GM11168 (cell line): ENCODE data around the gene TMEM127.
"Not testable (repeated sequence)": the region's sequence is repeated elsewhere in the genome, so short reads cannot be mapped to it uniquely, and the experiment has no call there.

Source experiments
- in situ Hi-C: fragments of 300-500 bp; cut with MboI; formaldehyde crosslinking; loops from one replicate; pipeline ENCODE4 v1.12.0; 2022; ENCODE audit warnings: low sequenced_read_pairs; ENCODE audit not compliant: unreplicated experiment

TMEM127 gene

GRCh38 chr2:96243843-96244242 lies 22.0 kb downstream of the TMEM127 start:
- in situ Hi-C loops = no loop called here

- in situ Hi-C loops = no loop called here
Observed at GRCh38 chr2:96241900-96242611, 23.7 kb downstream of the TMEM127 start.

- in situ Hi-C loops = no loop called here
Observed at GRCh38 chr2:96241227-96241626, 24.6 kb downstream of the TMEM127 start.

- in situ Hi-C loops = no loop called here
Observed at GRCh38 chr2:96240341-96241038, 25.3 kb downstream of the TMEM127 start.

GRCh38 chr2:96239745-96240264 lies 26.0 kb downstream of the TMEM127 start:
- in situ Hi-C loops = no loop called here

GRCh38 chr2:96239091-96239490 lies 26.7 kb downstream of the TMEM127 start:
- in situ Hi-C loops = no loop called here

GRCh38 chr2:96238266-96238665 lies 27.5 kb downstream of the TMEM127 start:
- in situ Hi-C loops = no loop called here

DNA sequence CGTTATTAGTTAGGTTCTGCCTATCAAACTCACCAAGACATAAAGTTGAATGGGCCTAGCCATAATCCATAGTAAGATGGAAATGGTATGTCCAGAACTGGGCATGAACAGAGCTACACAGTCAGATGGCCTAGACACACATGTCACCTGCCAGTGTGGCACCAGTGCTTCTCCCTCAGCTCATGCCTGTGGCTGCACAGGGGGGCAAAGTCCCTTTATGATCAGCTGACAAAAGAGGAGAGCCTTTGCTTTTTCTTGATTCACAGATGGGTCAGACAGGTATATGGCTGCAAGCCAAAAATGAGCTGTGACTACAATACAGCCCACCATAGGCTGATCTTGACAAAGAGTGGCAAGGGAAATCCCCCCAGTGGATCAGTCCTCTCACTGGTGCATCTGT lies 28.9 kb downstream of the TMEM127 start:
- in situ Hi-C loops = no loop called here

DNA sequence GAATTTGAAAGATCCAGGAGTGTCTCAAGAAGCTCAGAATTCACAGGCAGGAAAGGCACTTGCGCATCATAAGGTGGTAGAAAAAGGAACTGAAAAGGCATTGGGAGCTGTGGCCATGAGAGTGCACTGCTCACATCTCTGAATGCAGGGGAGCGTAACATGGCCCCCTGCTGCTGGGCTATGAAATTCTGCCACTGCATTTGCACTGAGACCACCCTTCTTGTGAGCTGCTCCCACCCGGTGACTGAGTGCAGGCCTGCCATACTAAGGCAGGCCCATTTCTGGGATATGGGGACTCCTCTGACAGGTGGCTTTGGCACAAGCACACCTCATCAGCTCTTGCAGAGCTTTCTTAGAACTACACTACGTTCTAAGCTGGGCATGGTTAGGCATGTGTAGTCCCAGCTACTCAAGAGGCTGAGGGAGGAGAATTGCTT lies 31.9 kb downstream of the TMEM127 start:
- in situ Hi-C loops = no loop called here

GRCh38 chr2:96233436-96233835 lies 32.4 kb downstream of the TMEM127 start:
- in situ Hi-C loops = no loop called here

DNA sequence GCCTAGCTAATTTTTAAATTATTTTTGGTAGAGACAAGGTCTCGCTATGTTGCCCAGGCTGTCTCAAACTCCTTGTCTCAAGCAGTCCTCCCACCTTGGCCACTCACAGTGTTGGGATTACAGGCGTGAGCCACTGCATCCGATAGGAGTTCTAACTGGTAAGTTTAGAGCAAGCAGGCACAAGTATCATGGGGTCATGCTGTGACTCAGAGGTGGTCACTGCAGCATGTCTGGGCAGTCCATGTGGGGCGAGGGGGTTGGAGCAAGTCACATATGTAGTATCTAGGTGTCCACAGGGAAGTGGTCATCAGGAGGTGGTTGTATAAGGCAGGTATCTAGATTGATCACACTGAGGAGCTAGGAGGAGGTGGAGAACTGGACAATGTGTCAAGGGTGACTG lies 34.5 kb downstream of the TMEM127 start:
- in situ Hi-C loops = no loop called here

GRCh38 chr2:96225016-96225533 lies 40.7 kb downstream of the TMEM127 start:
- in situ Hi-C loops = no loop called here

- in situ Hi-C loops = not testable (repeated sequence)
Observed at GRCh38 chr2:96221106-96221505, 44.7 kb downstream of the TMEM127 start.

DNA sequence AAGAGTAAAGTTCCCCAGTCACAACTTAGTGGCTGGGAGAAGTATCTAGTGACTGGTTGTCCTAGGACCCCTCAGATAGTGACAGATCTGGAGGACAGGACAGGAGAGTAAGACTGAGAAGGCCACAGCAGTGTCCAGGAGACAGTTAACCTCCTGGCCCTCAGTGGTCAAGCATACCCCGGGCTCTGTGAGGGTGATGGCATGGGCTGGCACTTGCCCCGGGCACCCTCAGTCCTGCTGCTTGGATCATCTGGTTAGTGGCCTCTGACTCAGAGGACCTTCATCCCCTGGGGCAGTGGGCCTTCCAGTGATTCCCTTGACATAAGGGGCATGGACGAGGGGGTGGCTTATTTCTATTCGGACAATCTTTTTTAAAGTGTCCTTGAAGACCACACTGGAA lies 45.8 kb downstream of the TMEM127 start:
- in situ Hi-C loops = not testable (repeated sequence)

GRCh38 chr2:96218508-96219131 lies 47.2 kb downstream of the TMEM127 start:
- in situ Hi-C loops = no loop called here

GRCh38 chr2:96214554-96214953 lies 51.2 kb downstream of the TMEM127 start:
- in situ Hi-C loops = no loop called here

GRCh38 chr2:96213379-96213778 lies 52.4 kb downstream of the TMEM127 start:
- in situ Hi-C loops = no loop called here

DNA sequence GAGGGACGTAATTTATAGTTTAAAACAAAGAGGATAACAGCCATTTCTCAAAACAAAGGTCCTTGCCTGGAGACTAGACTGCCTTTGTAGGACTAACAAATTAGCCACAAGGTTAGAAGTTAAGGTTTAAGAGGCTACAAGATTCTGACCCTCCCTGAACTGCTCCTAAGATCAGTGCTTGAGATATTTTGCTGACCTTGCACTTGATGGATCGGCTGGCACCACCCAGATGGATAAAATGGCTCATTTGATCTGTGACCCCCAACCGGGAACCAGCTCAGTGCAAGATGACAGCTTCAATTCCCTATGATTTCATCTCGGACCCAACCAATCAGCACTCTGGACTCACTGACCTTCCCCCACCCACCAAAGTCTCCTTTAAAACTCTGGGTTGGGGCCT lies 53.5 kb downstream of the TMEM127 start:
- in situ Hi-C loops = no loop called here

DNA sequence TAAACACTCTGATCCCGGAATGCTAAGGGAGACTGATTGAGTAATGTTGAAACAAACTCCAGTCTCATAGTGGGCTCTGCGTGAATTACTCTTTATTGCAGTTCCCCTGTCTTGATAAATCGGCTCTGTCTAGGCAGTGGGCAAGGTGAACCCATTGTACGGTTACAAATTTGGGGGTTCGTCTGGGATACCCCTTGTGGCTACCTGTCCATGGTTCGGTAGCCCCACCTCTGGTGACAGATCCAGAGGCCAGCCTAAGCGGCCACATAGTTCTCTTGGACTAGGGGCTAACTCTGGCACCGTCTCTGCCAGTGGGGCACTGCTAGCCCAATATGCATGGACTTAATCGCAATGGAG lies 56.1 kb downstream of the TMEM127 start:
- in situ Hi-C loops = no loop called here

- in situ Hi-C loops = no loop called here
Observed at GRCh38 chr2:96209011-96209728, 56.6 kb downstream of the TMEM127 start.
